Measurements from ENCODE around the gene CHST15.

- TF ChIP-seq POLR2A (IDR thresholded peaks at IDR 0.05), result no peak
- TF ChIP-seq, protein P1, sequence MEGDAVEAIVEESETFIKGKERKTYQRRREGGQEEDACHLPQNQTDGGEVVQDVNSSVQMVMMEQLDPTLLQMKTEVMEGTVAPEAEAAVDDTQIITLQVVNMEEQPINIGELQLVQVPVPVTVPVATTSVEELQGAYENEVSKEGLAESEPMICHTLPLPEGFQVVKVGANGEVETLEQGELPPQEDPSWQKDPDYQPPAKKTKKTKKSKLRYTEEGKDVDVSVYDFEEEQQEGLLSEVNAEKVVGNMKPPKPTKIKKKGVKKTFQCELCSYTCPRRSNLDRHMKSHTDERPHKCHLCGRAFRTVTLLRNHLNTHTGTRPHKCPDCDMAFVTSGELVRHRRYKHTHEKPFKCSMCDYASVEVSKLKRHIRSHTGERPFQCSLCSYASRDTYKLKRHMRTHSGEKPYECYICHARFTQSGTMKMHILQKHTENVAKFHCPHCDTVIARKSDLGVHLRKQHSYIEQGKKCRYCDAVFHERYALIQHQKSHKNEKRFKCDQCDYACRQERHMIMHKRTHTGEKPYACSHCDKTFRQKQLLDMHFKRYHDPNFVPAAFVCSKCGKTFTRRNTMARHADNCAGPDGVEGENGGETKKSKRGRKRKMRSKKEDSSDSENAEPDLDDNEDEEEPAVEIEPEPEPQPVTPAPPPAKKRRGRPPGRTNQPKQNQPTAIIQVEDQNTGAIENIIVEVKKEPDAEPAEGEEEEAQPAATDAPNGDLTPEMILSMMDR (IDR thresholded peaks at IDR 0.05), result peak; percentile 13 to 38 (median 32)
These were observed 97.8 kb downstream of the CHST15 start for GRCh38 chr10:123995461-123996131.
